Measurements from ENCODE around the gene CRACDL. TPM values are rescaled to one million over a fixed set of nuclear protein-coding genes. Genes with fewer than 3 reads are reported as not detected.
"Not testable (repeated sequence)": the region's sequence is repeated elsewhere in the genome, so short reads cannot be mapped to it uniquely, and the experiment has no call there.

Gene CRACDL
- polyA plus RNA-seq, 4 donors = 2.9 to 3.5 (median 3.2) TPM

GRCh38 chr2:98761909-98762308 is 174.1 kb downstream of the CRACDL start:
- no peak for DNase-seq (ENCODE audit: low read depth in 4 of 4, low spot score in 3 of 4)

DNA sequence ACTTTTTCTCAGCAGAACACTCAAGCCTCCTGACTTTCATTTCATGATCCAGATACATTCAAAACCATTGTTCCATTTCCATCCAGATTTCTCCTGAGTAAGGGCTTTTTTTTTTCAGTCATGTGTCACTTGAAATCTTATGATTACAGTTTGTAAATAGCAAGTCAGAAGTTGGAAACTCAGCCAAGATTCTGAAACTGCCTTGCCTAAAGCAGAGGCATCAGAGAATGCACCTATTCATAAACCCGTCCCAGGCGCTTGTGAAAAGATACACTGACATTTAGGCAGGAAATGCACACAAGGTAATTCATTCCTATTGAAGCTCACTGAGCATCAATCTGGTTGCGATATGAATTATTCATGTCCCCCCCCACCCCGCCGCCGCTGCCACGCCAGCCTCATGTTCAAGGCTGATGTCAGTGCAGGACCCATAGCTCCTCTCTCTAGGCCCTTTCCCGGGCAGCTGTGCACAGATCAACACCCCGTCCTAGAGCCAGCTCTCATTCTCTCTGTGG is 174.7 kb downstream of the CRACDL start:
- DNase-seq (ENCODE audit: low read depth in 4 of 4, low spot score in 3 of 4) = no peak

GRCh38 chr2:98759827-98760625 is 176.0 kb downstream of the CRACDL start:
- DNase-seq (ENCODE audit: low read depth in 4 of 4, low spot score in 3 of 4) = no peak

- DNase-seq (ENCODE audit: low read depth in 4 of 4, low spot score in 3 of 4) = no peak
These were observed 176.7 kb downstream of the CRACDL start for GRCh38 chr2:98759338-98759737.

DNA sequence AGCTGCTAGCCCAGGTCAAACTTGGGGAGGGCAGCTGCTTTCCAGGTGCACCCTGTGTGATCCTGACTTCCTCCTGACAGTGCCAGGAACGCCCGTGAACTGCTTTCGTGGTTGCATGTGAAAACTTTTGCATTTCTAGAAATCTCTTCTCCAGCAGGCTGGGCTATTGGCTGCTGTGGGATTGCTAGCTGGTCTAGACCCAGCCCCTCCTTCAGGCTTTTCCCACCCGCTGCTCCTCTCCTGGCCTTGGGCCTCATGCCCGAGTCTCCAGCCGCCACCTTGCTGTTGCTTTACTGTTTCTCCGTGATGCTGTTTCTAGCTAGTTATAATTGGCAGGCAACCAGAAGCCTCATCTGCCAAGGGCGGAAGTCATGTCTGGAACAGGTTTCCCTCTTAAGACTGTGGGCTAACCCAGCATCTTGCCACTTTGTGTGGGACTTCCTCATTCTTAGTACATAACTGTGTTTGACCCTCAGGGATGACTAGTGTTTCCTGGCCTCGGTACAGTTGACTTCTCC is 178.1 kb downstream of the CRACDL start:
- DNase-seq (ENCODE audit: low read depth in 4 of 4, low spot score in 3 of 4) = no peak

DNA sequence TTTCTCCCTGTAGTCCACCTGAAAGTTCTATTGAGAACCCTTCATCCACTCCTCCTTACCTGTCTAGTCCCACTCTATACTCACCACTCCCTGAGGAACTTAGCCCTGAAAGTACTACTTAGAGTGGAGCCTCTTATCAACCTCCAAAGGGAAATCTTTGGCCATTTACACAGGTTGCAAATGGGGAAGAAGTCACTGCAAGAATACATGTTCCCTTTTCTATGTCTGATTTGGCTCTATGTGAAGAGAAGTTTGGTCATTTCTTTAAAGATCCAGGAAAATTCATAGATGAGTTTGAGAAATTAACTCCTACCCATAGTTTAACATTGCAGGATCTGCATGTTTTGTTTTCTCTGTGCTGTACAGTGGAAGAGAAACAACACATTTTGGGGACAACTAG is 182.2 kb downstream of the CRACDL start:
- DNase-seq (ENCODE audit: low read depth in 4 of 4, low spot score in 3 of 4) = no peak

GRCh38 chr2:98752711-98753110 is 183.3 kb downstream of the CRACDL start:
- not testable (repeated sequence) for DNase-seq (ENCODE audit: low read depth in 4 of 4, low spot score in 3 of 4)

- no peak for DNase-seq (ENCODE audit: low read depth in 4 of 4, low spot score in 3 of 4)
These were observed 184.3 kb downstream of the CRACDL start for GRCh38 chr2:98751748-98752147.

- DNase-seq (ENCODE audit: low read depth in 4 of 4, low spot score in 3 of 4) = no peak
These were observed 185.3 kb downstream of the CRACDL start for GRCh38 chr2:98750593-98751282.

DNA sequence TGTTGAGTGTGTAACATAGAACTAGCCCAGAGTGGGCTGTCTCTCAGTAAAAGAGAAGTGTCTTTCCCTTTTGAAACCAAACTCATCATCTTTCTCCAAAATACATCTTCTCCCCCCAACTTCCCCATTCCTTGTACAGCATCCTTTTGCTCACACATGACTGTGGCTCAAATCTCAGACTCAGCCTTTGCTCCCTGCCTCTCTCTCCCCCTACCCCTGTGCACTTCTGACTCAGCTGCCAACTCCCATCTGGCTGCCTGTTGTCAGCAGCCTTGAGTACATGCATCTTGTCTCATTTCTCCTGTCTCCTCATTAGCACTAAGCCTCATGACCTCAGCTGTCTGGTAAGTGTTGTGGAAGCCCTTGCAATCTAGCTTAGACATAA is 187.0 kb downstream of the CRACDL start:
- no peak for DNase-seq (ENCODE audit: low read depth in 4 of 4, low spot score in 3 of 4)

GRCh38 chr2:98748292-98749065 is 187.5 kb downstream of the CRACDL start:
- no peak for DNase-seq (ENCODE audit: low read depth in 4 of 4, low spot score in 3 of 4)

- no peak for DNase-seq (ENCODE audit: low read depth in 4 of 4, low spot score in 3 of 4)
These were observed 188.1 kb downstream of the CRACDL start for GRCh38 chr2:98747888-98748287.

GRCh38 chr2:98746426-98746825 is 189.6 kb downstream of the CRACDL start:
- no peak for DNase-seq (ENCODE audit: low read depth in 4 of 4, low spot score in 3 of 4)

GRCh38 chr2:98744595-98744994 is 191.4 kb downstream of the CRACDL start:
- DNase-seq (ENCODE audit: low read depth in 4 of 4, low spot score in 3 of 4) = no peak

Other genes with a start within 250 kb of the CRACDL start
- gene MGAT4A, start 205.1 kb downstream of the CRACDL start, polyA plus RNA-seq (ENCODE audit: insufficient read length in 4 of 4) = 10 to 100 TPM; 30.0 to 35.1 (median 33.0) TPM
- gene C2orf15, start 205.5 kb upstream of the CRACDL start, polyA plus RNA-seq (ENCODE audit: insufficient read length in 4 of 4) = 10 to 100 TPM in 3 of 4 donors, 1 to 10 TPM in 1; 9.9 to 13.9 (median 12.7) TPM
- gene TSGA10, start 218.7 kb upstream of the CRACDL start, polyA plus RNA-seq (ENCODE audit: insufficient read length in 4 of 4) = 10 to 100 TPM; 11.2 to 16.7 (median 12.5) TPM
- gene LIPT1, start 218.7 kb upstream of the CRACDL start, polyA plus RNA-seq (ENCODE audit: insufficient read length in 4 of 4) = 10 to 100 TPM; 12.1 to 16.7 (median 15.2) TPM
- gene MITD1, start 244.8 kb upstream of the CRACDL start, polyA plus RNA-seq (ENCODE audit: insufficient read length in 4 of 4) = 10 to 100 TPM; 44.4 to 52.6 (median 51.4) TPM
- 10 to 100 TPM; 49.3 to 59.5 (median 56.3) TPM for gene MRPL30, start 245.0 kb upstream of the CRACDL start, polyA plus RNA-seq (ENCODE audit: insufficient read length in 4 of 4)